GM19023 (cell line): ENCODE data around the gene PTGES3.
"Not testable (repeated sequence)": the region's sequence is repeated elsewhere in the genome, so short reads cannot be mapped to it uniquely, and the experiment has no call there.

Experiments
- ATAC-seq: cut with Tn5 transposase; IDR thresholded peaks from one replicate; pipeline ENCODE4 v1.9.1; 2021; ENCODE audit warnings: mild to moderate bottlenecking, moderate library complexity; ENCODE audit not compliant: unreplicated experiment

The PTGES3 gene

GRCh38 chr12:56657416-56658379, 30.4 kb downstream of the PTGES3 start:
- no peak for ATAC-seq

GRCh38 chr12:56653781-56654180, 34.3 kb downstream of the PTGES3 start:
- ATAC-seq: not testable (repeated sequence)

DNA sequence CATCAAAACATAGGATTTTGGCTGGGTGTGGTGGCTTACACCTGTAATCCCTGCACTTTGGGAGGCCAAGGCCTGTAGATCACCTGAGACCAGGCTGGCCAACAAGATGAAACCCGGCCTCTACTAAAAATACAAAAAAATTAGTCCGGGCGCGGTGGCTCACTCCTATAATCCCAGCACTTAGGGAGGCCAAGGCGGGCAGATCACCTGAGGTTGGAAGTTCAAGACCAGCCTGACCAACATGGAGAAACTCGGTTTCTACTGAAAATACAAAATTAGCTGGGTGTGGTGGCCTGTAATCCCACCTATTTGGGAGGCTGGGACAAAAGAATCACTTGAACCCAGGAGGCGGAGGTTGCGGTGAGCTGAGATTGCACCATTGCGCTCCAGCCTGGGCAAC, 40.1 kb downstream of the PTGES3 start:
- not testable (repeated sequence) for ATAC-seq

- ATAC-seq: peak; percentile 99
These were observed 42.2 kb downstream of the PTGES3 start, which contains the start of gene ATP5F1B for GRCh38 chr12:56645717-56646446. Gene ATP5F1B, minus strand, starts transcription at chr12:56645984. Its CDS starts 21 bp downstream, at chr12:56645963.

- no peak for ATAC-seq
These were observed 42.8 kb downstream of the PTGES3 start for GRCh38 chr12:56645201-56645716.

DNA sequence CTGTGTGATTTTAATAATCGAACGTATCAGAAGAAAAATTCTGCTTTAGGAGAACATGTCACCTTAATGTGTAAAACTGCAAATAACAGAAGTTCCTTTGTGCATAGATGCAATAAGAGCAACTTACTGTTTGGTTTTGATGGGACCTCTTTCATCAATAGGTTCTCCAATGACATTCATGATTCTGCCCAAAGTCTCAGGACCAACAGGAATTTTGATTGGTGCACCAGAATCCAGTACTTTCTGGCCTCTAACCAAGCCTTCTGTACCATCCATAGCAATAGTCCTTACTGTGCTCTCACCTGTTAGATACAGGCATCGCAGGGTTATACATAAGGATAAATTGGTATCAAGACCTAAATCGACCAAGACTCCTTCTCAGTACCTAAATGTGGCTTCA, 43.4 kb downstream of the PTGES3 start:
- ATAC-seq: no peak

GRCh38 chr12:56641219-56641618, 46.9 kb downstream of the PTGES3 start:
- ATAC-seq: no peak

GRCh38 chr12:56637621-56638020, 50.5 kb downstream of the PTGES3 start:
- ATAC-seq: no peak

- peak; percentile 55 for ATAC-seq
These were observed 51.2 kb downstream of the PTGES3 start for GRCh38 chr12:56636675-56637540.

DNA sequence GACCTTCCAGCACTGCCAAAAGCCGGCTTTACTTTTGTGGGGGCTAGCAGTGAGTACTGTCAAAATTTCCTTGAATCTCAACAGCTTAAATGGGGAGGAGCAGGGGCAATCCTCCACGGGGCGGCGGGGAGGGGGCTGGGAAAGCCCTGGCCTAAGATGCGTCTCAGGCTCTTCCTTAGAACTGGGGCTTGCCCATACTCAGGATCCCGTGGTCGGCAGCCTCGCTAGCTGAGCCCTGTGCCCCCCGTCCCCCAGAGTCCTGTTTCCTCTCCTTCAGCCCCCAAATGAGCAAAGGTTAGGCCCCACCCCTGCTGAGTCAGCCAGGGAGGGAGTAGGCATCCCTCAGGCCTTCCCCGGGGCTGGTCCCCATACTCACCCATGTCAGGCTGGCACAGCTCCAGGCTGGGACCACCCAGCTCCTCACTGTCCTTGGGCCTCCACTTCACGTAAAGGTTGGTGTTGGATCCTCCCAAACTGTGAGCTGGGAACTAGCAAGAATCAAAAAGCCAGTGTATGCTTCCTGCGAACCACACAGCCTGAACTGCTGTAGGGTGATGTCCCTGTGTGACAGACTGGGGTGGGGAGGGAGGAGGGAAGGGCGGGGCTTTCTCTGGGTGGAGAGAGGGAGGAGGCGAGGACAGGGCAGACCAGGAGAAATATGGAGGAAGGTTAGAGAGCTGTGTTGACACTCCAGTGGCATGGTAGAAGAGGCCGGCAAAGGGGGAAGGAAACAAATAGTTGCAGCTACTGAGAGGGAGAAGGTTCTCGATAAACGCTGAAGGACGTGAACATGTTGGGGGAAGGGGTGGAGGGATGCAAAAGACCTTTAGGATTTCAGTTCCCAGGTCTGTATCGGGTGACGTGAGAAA, 52.0 kb downstream of the PTGES3 start:
- ATAC-seq: peak; percentile 51

DNA sequence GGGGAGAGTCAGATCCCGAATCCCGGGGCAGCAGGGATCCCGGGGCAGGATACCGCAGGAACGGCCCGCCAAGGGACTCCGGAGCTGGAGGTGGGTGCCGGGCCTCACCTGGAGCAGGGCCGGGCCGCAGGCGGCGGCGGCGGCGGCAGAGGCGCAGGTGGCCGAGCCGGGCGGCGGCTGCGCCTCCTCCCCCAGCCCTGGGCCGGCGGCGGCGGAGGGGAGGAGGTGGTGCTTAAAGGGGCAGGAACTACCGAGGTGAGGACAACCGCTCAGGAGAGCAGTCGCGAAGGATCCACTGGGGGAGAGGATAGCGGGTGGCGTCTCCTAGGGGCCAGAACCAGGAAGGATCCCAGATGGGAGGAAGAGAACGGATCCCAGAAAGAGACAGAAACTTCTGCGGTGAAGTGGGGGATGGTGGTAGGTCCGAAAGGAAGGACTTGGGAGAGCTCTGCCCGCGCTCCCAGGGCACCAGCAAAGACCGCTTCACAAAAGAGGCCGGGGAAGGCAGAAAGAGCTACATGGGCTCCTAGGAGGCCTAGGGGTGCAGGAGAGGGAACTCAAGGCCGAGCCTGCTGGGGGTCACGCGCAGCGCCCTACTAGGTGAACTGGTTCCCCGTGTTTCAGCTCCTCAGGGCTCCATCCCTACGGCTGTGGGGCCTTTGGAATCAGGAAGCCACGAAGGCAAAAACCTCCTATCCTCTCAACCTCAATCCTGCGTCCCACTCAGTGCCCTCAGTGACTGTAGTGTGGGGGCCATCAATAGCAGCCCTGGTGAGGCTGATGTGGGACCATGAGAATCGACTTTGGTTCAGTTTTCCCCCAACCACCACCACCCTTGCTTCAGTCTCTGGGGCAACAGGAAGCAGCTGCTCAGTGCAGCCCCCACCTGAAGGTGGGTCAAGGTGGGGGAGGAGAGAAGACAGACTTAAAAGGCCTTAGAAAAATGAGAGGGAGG, 53.0 kb downstream of the PTGES3 start:
- ATAC-seq: peak; percentile 27

GRCh38 chr12:56634242-56634836, 53.7 kb downstream of the PTGES3 start:
- ATAC-seq: no peak

- no peak for ATAC-seq
These were observed 54.4 kb downstream of the PTGES3 start for GRCh38 chr12:56633468-56634241.

DNA sequence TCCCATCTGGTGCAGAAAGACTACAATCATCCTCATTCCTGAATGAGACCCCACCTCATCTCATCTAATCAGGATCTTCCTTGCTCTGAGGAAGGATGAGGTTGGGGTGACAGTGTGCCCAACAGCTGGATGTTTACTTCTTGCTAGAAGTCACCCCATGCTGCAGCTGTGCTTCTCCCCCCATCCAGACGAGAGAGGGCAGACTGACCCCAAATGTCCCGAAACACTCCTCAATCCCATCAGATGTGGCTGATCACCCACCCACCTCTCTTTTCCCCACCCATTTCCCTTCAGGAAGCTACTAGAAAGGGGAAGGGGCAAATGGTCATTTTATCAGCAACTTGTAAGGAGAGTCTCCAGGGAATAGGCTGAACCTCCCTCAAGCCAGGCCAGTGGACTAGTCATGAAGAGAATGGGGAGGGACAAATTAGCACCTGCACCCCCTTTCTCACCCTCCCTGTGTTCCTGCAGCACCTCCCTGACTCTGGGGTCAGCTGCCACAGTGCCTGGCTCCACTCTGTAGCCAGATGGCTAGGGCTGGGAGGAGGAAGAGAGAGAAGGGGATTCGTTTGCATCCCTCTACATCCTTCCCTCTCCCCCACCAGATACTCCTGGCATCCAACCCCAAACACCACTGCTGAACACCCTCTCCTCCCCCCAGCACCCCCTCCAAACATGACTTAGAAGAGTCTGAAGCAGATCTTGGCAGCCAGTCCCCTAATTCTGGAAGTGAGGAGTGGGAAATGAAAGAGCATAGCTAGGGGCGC, 55.2 kb downstream of the PTGES3 start:
- ATAC-seq: no peak

DNA sequence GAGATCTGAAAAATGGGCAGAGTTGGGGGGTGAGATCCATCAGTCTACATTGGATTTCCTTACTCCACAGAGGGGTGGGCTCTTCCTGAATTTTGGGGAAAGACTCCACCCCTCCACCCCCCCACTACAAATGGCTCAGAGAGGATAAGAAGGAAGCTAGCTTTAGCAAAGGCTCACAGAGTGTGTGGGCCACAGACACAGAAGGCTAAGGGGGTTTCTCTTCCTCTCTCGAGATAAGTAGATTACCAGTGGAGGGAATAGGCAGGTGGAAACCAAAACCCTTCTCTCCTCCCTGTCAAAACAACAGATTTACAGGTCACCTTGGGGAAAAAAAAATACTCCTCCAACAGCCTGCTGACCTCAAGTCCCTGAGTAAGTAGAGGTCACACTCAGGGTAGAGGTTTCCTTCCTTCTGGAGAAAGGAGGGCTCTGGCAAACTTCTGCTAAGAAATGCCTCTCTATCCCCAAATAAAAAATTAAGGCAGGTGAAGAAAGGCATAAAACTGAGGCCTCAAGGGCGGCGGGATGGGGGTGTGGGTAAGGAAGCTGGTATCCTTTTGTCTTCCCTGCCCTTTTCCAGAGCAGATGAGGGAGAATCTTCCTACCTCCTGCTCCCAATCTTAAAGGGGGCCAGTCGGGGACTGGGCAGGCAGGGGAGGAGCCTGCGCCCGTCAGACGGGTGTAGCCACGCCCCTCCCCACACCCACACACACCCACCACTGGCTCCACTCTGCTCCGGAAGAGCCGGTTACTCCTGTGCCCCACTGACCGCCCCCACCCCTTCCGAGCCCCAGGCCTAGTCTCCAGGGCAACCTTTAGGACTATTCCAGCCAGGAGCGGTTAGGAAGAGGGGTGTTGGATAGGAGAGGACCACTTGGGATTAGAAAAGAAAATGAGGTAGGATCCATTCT, 56.0 kb downstream of the PTGES3 start:
- ATAC-seq: no peak
